RPMI7951 (cell line): ENCODE data around the gene FBXL7. TPM values are rescaled to one million over a fixed set of nuclear protein-coding genes. Genes with fewer than 3 reads are reported as not detected.
"Not testable (repeated sequence)": the region's sequence is repeated elsewhere in the genome, so short reads cannot be mapped to it uniquely, and the experiment has no call there.

Source experiments
- DNase-seq: peaks from one replicate; pipeline ENCODE4 v3.0.0-alpha.2; 2012; ENCODE audit warnings: low read depth
- total RNA-seq: library from RNA; depleted of rRNA; stranded (reverse); fragments of >200 nt; shearing (Covaris generic); gene quantifications from 2 replicates; pipeline ENCODE4 v1.2.3, GENCODE V29; 2014

FBXL7 gene
- total RNA-seq, 1 experiment from 2014 or later: 6.4 TPM

DNA sequence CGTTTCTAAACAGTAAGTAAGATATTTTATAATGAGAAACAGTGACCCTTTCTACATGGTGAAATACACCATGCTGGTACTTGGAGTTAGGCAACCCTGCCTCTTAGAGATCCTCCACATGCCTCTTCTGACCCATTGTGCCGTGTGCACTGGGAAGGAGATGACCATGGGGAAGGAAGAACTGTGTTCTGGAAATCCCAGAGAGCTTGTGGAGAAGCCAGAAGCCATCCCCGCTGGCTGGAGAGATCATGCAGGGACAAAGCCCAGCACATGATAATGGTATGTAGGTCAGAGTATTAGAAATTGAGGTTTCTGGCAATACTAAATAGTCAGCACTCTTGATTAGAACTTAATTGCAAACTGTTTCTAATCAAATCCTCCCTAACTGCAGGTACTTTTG is 307.3 kb downstream of the FBXL7 start:
- no peak for DNase-seq

DNA sequence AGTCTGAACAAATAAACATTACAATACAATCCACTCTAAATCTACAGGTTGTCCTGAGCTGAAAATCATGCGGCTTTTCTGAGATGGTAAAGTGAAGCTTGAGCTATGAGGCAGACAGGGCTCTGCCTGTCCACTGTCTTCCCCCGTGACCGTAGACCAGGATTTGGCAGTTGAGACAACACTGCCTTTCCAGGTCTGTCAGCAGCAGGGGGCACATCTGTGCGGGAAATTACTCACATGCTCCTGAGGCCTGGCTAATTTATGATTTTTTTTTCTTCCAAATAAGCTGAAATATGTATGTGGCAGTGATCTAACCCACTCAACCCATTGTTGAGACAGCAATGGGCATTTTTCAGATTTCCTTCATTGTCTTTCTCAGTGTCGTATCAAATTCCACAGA is 307.9 kb downstream of the FBXL7 start:
- no peak for DNase-seq

DNA sequence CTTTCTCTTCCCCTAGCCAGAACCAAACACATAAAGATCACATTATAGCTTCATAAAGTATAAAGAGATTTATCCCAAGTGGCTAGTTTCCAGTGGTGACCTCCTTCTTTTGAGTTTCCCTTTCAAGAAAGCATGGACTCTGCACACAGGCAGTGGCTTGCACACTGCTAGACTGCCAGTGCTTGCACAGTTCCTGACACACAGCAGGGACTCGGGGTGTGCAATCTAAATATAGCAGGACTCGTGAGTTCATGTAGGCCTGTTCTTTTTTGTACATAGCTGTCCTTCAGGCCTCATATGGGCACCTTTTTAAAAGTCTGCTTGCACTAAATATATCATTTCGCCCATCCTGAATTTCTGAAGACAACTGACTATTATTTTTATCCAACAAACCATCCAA is 308.6 kb downstream of the FBXL7 start:
- no peak for DNase-seq

DNA sequence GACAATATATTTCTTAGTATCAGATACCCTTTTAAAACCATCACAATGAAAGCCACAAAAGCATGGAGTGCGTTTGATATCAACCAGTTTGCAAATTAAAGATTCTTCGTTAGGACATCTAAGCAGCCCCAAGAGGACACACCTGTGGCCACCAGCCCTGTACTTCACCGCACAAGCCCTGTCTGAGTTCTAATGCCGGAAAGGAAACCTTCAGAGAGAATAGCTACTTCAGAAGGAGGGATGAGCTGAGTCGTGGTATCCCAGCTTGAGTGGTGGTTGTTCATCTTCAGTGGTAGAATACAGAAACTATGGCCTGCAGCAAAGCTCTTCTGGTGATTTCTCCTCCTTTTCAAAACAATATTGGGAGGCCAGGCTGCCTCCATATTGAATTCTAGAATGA is 319.6 kb downstream of the FBXL7 start:
- DNase-seq: no peak

DNA sequence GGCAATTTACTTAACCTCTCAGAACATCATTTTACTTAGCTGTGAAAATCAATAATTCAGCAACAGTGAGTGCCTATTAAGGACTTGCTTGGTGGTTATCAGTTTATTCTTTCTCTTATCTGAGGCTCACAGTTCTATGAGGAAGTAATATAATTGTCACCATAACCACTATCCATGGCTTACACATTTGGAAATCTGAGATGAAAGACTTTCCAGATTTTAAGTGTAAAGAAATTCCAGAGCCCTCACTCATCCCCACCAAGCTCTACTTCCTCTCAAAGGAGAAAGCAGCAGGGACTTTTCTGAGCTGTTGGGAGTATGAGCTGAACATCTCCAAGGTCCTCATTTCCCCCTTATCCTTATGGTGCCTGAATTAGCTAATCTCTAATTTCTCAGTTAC is 321.5 kb downstream of the FBXL7 start:
- peak; percentile 3 for DNase-seq

DNA sequence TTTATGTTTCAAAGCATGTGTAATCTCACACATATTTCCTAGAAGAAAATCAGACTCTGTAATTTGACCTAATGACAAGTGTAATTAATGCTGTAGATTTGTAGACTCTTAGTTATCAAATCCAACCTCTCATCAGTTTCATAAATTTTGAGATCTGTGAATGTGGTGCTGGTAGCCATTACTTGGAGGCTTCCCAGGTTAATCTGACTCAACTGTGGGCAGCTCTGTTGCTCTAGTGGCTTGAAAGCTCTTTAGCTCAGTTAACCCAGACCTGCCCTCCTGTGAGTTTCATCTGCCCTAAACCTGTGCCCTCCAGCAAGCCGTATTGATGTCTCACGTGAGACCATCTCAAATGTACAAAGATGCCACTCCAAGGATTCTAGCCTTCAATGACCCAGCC is 323.4 kb downstream of the FBXL7 start:
- no peak for DNase-seq

DNA sequence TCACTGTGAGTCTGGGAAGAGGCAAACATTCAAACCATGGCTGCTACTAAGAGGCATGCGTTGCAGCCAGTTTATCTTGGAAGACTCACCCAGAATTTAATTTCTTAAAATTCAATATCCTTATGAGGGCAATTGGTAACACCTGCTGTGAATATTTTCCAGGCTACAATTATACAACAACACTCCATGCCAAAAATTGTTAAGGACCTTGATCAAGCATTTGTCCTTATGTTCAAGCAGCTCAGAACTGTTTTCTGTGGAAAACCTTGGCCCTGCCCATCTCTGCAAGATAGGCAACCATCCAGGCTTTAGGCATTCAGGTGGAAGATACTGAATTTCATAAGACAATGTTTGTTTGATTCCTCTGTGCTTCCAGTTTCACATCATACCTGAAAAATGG is 327.8 kb downstream of the FBXL7 start:
- no peak for DNase-seq

DNA sequence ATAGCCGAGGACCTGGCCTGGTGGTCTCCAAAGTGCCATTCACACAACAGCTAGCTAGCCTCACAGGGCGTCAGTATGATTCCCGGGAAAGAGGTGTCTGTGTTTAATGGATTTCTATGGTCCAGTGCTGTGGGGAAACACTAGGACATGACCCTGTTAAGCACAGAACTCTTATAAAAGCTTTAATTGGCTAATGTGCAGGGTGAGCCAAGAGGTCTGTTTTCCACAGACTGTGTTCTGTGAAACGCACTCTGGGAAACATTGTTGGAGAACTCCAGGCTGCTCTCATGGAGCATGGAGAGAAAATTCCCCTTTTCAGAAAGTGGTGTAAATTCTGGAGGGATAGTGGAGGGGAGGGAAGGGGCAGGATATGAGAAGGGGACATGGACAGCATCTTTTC is 331.4 kb downstream of the FBXL7 start:
- DNase-seq: no peak

DNA sequence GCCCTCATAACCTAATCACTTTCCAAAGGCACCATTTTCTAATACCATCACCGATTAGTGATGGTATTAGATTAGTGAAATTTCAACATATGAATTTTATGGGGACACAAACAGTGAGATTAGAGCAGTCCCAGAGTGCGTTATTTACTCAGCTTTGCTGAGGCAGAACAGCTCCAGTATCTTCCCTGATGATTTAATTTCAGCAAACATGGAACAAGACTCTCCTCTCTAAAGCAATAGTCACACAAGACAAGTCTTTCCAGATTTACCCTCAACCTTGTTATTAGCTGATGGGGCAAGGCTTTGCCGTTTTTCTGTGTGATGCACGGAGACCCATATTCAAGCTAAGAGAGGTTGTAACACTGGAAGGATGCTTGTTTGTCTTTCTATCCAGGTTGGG is 333.4 kb downstream of the FBXL7 start:
- DNase-seq: no peak

DNA sequence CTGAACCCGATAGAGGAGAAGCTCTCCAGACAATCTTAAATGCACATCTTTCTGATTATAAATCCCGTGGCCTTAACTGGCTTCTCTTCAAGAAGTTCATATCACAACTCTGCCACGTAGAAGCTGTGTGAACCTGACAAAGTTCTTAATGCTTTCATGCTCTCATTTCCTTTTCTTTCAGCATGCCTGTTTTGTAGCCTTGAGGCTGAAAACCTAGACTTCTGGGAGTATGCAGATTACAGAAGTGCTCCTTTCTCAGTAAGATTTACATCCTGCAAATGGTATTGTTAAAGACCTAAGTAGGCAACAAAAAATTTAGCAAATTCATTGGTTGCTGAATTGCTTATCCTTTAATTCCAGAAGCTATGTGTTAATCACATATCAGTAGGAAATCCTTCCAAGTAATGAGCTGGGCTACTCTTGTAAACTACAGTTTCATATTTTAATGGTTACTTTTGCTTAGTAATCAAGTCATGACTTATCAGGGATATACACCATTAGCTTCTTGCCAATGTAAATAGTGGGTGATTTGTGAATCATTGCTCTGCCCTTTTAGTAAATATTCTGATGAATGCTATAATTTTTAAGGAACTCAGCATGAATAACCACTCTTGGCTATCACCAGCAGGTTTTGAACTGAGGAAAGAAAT is 334.7 kb downstream of the FBXL7 start:
- DNase-seq: no peak

DNA sequence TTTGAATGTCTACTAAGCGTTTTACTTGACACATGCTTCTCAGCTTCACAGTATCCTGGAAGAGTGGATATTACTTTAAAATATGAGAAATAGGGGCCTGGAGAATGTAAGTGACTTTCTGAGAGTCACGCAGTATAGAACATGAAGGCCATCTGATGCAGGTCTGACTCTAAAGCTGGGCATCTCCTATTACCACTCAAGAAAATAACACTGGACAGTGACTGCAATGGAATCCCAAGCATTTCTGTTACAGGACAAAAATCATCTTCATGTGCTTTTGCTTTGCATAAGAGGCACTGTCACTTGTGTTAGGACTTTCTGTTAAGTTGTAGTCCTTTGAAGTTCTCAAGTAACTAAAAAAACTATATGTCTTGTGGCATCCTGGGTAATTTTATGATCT is 335.5 kb downstream of the FBXL7 start:
- no peak for DNase-seq

DNA sequence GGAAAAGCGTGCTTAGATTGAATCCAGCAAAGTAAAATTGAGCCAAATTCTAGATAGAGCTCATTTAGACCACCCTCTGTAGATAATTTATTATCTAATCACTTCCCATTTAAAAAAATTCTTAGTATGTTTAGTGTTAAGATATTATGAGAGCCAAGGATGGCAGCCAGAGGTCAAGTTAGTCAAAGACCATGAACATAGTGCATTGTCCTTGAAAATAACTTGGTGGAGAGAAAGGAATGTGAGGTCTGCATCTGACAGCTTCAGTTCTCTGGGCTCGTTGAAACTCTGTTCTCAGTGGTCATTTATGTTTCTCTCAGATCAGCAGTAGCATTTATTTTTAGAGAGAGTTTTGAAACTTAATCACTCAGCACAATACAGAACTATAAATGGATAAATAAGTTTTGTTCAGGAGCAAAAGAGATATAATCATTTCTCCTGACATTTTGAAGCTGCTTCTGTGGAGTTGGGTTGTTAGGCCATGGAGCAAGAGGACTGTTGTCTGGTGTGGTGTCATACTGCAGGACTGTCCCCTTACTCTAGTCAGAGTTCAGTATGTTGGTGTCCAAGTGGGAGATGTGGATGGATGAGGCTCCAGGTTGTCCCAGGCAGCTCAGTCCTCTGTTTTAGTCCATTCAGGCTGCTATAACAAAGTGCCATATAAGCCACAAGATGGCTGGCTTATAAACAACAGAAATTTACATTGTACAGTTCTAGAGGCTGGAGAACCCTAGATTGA is 337.7 kb downstream of the FBXL7 start:
- no peak for DNase-seq

DNA sequence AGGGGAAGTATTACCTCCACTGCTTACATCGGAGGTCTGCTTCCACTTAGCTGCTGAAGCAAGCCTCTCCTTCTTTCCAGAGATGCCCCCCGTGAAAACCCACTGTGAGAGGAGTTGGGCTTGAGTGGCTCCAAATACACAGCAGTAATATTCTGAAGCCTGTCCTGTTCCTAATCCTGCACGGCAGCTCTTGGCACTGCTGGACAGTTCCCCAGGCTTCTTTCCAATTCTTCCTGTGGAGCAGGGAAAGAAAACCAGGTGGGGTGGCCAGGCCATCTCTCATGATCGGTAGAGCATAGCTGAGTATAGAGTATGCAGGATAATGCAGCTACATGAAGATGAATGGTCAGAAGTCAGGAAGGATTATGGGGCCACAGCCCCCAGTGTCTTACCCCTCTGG is 344.3 kb downstream of the FBXL7 start:
- no peak for DNase-seq

DNA sequence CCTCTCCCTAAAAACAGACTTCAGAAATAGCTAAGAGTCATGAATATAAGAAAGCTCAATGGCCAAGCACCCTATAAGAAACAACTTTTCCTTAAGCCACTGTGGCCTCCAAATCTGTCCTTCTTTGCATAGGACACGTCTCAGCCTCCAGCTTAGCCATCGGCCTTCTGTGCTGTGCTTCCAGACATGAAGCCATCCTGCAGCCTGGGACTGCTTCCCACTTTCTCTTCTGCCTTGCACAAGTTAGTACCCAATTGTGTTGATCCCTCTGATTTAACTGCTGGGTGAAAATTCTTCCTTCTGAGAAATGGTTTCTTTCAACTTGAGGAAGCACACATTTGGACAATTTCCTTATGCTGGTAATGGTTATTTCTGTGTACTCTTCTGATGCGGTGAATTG is 344.9 kb downstream of the FBXL7 start:
- no peak for DNase-seq

DNA sequence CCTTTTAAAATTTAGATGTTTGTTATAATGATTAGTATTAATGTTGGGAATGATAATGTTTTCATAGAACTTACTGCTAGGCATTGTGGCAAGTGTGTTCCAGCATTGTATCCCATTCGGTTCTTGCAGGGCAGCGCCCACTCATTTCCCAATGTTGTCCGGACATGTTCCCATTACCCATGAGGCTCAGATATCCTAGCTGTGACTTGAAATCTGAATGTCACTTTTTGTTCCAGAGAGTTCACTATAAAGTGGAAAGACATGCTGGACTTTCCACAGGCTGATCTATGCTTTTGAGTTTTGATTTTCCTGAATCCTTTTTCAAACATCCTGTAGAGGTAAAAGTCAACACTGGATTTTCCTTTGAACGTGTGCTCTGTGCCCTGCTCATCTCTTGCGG is 350.6 kb downstream of the FBXL7 start:
- no peak for DNase-seq

DNA sequence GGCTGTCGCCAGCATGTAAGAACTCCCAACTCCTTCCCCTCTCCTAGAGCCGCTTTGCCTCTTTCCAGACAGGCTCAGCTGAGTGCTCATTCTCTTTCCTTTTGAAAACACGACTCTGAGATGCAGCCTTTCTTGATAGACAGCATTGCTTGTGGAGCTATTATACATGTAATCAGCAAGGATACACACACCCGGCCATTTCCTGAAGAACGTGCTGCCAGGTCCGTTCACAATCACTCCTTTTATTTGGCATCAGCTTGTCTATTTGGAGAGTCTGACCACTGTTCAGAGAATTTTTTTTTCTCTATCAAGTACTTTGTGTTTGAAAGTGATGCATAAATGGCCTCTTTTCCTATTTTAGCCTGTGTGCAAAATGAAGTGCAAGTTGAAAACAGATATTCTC is 351.0 kb downstream of the FBXL7 start:
- DNase-seq: no peak

DNA sequence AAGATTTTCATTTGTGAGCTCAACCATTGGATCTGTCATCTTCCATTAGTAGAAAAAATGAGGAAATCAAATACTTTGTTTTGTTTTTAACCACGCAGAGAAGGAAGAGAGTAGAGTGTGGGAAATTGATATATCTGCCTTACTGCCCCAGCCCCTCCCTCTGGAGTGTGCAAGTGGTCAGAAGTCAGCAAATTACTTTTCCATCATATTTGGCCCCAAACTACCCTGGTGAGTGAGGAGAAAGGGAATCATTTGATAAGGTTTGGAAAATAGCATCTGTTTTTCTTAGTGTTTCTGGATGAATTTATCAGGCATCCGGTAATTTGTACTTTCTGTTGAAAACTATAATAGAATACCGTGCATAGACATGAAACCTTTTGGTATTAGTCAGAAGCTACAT is 352.2 kb downstream of the FBXL7 start:
- DNase-seq: no peak

DNA sequence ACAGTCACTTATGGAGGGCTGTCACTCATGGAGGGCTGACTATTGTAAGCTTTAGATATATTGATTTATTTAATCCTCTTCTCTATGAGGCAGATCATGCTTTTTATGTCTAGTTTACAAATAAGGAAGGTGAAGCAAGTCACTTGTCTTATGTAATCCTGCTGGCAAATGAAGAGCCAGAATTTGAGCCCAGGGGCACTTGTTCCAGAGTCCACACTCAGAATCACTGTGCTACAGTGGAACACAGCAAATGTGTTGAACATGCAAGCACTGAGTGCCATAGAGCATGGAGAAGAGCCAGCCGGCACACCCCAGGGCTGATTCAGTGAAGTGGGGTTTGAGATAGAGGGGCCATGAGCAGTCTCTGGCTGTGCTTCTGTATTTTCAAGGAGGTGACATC is 353.0 kb downstream of the FBXL7 start:
- DNase-seq: no peak

DNA sequence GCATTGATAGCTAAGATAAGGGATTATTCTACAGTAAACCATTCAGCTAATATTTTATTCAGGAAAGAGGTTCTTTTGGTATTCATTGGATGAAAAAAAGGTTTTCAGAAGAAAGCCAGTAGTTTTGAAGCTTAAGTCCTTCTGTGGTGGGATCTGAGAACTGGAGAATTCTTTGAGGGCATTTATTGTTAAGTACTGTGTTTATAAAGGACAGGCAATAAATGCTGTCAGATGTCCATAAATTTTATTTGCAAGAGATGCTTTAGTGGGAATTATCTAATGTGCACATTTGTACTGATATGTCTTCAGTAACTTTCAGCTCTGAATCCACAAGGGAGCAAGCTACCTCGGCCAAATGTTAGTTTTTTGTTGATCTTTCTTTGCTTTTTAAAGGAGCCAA is 358.3 kb downstream of the FBXL7 start:
- no peak for DNase-seq

DNA sequence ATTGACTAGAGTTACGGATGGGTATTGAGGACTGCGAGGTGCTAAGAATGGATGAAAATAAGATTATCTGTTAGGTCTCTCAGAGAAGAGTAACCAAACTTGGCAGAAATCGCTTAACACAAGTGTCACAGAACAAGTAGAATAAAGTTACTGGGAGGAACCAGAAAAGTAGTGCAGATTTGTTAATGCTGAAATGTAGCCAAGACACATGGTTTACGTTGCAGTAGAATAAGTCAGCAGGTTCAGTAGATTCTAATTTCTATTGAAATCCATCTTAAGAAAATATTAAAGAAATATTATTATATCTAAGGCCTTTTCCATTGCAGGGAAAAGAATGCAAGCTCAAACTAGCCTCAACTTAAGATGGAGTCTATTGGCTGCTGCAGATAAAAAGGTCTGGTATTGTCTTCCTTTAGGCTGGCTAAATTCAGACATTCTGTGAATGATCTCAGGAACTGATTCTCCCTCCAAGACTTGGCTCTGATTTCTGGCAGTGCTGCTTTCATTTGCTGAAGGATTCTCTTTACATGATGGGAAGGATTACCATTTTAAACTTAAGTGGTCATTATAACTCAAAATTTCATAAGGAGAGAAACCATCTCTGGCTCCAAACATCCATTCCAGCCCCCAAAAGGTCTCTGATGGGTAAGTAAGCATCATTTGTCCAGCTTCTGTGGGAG is 364.7 kb downstream of the FBXL7 start:
- DNase-seq: no peak

DNA sequence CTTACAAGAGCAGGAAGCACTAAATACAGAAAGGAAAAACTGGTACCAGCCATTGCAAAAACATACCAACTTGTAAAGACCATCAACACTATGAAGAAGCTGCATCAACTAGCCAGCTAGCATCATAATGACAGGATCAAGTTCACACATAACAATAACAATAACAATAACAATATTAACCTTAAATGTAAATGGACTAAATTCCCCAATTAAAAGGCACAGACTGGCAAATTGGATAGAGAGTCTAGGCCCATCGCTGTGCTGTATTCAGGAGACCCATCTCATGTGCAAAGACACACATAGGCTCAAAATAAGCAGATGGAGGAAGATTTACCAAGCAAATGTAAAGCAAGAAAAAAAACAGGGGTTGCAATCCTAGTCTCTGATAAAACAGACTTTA is 372.3 kb downstream of the FBXL7 start:
- DNase-seq: not testable (repeated sequence)

DNA sequence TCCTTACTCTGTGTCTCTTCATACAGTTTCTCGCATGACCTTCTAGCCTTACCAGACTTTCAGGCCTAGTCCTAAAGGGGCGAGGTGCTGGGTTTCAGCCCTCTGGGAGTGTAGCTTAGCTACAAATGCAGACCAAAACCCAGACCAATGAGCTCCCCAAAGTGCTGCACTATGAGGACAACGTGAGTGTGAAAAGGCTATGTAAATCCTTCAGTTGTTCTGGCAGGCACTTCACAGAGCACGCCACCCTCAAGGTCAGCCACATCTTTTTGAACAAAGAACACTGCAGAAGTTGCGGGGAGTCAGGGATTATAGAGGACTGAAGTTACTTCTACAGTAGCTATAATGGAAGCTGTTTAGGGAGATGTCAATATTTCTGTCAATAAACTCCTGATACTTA is 377.9 kb downstream of the FBXL7 start:
- no peak for DNase-seq

DNA sequence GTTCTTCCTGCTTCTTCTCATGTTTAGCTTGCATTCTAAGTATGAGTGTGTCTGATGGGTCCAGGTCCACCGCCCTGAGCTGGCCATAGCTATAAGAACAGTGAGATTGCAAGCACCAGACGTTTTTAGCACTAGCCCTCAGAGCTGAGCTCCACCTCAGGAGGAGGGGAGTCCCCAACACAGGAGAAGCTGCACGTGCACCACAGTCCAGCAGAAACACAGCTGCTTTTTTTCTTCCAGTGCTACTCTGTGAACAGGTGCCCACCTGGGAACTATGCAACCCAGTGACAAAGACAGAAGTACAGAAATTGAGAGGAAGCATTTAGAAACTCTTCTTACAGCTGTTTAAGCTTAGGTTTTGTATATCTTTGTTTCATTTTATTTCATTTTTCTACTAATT is 380.2 kb downstream of the FBXL7 start:
- DNase-seq: no peak
